AG10803 (cell line): ENCODE data around the gene BPIFA3.
"Not testable (repeated sequence)": the region's sequence is repeated elsewhere in the genome, so short reads cannot be mapped to it uniquely, and the experiment has no call there.

ENCODE experiments used
- DNase-seq: peaks from one replicate; pipeline ENCODE4 v3.0.0; 2010; ENCODE audit warnings: low read depth
- H3K4me3 ChIP-seq: 2 replicates; pipeline ENCODE4 v1.5.1; 2011; ENCODE audit warnings: mild to moderate bottlenecking, low read length, control low read depth
- CTCF ChIP-seq: conservative IDR thresholded peaks from 2 replicates; pipeline ENCODE4 v1.5.1; 2011; ENCODE audit warnings: mild to moderate bottlenecking, low read length, control low read depth, inconsistent platforms

Gene BPIFA3

GRCh38 chr20:33178726-33179125 lies 38.4 kb upstream of the BPIFA3 start:
- no peak for DNase-seq
- TF ChIP-seq CTCF, result no peak
- no peak overlapping the region for H3K4me3 ChIP-seq

GRCh38 chr20:33180169-33180568 lies 37.0 kb upstream of the BPIFA3 start:
- DNase-seq, result no peak
- no peak for TF ChIP-seq CTCF
- no peak overlapping the region for H3K4me3 ChIP-seq

- no peak for DNase-seq
- no peak for TF ChIP-seq CTCF
Measured at GRCh38 chr20:33181482-33182093, 35.6 kb upstream of the BPIFA3 start.

GRCh38 chr20:33183312-33183711 lies 33.8 kb upstream of the BPIFA3 start:
- no peak for TF ChIP-seq CTCF
- H3K4me3 ChIP-seq, result no peak overlapping the region
- DNase-seq, result no peak

More at GRCh38 chr20:33181482-33182093, 35.6 kb upstream of the BPIFA3 start:
- H3K4me3 ChIP-seq, result no peak overlapping the region

GRCh38 chr20:33185031-33185590 lies 32.0 kb upstream of the BPIFA3 start:
- not testable (repeated sequence) for DNase-seq, H3K4me3 ChIP-seq

GRCh38 chr20:33187491-33187890 lies 29.7 kb upstream of the BPIFA3 start:
- no peak overlapping the region for H3K4me3 ChIP-seq
- TF ChIP-seq CTCF, result no peak
- no peak for DNase-seq

- no peak for DNase-seq
- no peak overlapping the region for H3K4me3 ChIP-seq
- no peak for TF ChIP-seq CTCF
Measured at GRCh38 chr20:33188421-33188820, 28.7 kb upstream of the BPIFA3 start.
